Activated CD4-positive, alpha-beta T cell treated with anti-CD3 and anti-CD28 coated beads, Interleukin-2, amount 50 U/mL, for 16 hours (primary cell): ENCODE data around the gene MYBPH.
A peak's percentile ranks its signal among the peaks of the same experiment; 100 is the strongest.

Experiments
- DNase-seq: peaks from one replicate; pipeline ENCODE4 v3.0.0-alpha.2; 2020

The MYBPH gene

DNA sequence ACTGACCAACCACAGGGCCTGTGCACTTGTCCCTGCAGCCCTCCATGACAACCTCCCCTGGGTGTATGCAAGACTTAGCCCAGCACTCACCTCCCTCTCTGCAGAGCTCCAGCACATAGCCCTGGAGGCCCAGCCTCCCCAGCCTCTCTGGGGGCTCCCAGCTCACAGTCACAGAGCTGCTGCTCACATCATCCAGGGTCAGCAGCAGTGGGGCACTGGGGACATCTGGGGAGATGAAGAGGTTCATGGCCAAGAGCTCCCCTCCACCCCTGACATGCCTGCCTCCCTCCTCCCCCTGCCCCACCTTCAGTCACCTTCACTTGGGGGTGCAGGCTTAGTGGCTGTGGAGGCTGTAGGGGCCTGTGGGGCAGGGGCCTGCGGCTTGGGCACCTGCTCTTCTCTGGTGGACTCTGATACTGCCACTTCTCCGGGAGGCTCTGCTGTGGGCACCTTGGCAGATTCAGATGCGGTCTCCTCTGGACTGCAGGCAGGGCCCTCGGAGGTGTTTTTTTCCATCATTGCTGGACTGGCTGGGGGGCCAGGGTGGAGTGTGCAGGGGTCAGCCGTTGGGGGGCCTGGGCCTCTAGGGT, at the start of gene MYBPH:
MYBPH (minus strand) TSS at position 590 of the 590 bp plus-strand sequence; CDS start at position 519, 71 bp downstream.
- no peak for DNase-seq

DNA sequence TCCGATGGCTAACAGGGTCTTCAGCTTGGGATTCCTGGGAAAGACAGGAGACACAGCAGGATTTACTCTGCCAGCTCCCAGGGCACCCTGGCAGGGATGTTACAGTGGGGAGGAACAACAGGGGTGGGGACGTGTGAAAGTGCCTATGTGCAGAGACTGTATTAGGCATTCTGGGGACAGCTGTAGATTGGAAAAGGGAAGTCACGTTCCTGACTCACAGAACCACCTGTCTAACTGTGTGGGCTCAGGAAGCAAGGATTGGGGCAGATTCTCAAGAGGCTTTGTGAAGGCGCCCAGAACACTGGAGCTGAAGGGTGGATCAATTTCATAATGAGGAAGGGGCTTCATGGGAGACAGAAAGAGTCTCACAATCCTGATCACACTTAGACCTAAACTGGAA, 49.4 kb upstream of the MYBPH start:
- DNase-seq, result no peak

DNA sequence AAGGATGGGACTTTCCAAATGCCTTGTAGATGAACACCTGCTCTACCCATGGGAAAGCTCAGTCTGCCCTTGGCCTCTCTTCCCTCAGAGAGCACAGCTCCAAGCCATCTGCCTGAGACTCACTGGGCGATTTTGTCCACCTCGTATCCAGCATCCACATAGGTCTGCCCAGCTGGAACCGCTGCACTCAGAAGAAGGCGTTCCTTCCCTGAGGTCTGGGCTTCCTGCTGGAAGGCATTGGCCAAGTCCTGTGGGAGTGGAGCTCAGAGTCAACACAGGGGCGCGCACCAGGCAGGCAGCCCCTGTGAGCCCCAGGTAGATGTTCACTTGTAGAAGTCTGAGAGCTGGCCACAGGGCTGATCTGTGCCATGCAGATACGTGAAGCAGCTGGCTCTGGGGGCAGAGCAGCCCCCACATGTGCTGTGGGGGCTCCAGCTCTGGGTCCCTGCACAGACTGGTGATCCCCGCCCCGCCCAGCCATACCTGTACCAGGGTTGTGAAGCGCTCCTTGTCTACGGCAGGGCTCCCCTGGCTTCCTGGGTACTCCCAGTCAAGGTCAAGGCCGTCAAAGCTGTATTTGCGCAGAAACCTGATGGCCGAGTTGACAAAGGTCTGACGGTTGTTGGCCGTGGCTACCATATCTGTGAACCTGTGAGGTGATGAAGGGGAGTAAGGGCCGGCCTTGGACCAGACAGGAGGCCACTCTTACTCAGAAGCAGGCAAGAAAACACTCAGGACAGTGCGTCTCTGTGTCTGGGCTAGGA, 47.6 kb upstream of the MYBPH start:
- no peak for DNase-seq

DNA sequence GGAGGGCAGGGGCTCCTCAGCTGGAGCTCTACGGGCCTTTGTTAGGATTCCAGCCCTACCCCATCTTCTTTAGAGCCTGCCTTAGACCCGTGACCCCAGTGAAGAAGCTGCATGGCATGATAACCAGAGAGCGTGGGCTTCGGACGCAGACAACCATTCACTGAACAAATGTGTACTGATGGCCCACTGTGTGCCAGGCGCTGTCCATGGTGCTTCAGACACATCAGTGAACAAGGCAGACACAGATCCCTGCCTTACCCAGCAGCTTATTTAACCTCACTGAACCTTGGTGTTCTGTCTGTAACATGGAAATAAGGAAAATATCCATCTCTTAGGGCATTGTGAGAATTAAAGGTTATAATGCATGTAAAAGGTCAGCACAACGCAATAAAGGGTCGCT, 44.3 kb upstream of the MYBPH start:
- no peak for DNase-seq

DNA sequence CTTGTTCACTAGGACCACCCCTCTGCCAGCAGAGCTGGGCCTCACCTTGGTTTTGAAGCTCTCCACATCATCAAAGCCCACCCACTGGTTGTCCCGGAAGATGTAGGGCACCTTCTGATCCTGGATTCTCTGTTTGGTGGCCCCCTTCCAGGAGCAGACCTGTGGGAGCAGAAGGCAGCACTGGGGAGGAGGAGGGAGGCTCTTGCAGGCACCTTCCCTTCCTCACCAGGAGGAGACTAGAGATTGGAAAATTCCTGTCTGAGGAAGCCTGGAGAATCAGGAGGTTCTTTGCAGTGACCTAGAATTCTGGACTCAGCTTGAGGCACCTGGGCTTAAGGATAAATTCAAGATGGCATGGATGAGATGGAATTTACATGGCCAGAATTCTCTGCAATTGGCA, 43.5 kb upstream of the MYBPH start:
- no peak for DNase-seq

DNA sequence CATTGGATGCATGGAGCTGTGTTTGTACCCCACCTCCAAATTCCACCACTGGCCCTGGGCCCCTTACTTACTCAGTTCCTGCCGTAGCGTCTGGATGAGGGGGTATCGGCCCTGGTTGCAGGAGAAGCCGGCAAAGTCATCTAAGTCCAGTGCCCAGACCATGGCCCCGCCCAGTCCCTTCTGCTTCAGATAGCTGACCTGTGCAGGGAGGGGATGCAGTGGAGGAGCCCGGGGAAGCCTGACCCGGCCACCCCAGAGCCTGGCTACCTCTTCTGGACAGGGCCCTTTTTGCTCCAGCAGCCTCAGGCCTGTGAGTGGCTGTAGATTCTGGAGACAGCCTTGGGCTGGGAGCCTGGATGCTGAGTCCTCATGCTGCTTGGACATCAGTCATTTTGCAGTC, 42.0 kb upstream of the MYBPH start:
- DNase-seq, result no peak

DNA sequence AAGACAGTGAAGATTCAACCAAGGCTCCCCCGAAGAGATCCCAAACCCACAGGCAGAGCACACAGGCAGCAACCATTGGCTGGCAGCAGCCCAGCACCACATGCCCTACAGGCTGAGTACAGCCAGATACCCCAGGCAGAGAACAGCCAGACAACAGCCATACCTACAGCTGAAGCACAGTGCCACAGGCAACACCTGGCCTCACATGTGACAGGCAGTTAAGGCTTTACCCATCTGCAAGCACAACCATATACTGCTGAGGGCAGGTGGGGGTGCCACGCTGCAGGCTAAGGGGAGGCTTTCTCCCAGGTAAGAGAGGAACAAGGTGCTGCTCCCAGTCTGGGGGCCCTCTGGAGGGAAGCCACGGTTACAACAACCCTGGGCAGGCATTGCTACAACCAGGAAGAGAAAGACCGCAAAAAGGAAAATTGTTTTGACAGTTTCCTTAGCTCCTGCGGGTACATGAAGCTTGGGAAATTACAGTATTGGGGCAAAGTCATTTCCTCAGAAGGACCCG, 41.6 kb upstream of the MYBPH start:
- no peak for DNase-seq

DNA sequence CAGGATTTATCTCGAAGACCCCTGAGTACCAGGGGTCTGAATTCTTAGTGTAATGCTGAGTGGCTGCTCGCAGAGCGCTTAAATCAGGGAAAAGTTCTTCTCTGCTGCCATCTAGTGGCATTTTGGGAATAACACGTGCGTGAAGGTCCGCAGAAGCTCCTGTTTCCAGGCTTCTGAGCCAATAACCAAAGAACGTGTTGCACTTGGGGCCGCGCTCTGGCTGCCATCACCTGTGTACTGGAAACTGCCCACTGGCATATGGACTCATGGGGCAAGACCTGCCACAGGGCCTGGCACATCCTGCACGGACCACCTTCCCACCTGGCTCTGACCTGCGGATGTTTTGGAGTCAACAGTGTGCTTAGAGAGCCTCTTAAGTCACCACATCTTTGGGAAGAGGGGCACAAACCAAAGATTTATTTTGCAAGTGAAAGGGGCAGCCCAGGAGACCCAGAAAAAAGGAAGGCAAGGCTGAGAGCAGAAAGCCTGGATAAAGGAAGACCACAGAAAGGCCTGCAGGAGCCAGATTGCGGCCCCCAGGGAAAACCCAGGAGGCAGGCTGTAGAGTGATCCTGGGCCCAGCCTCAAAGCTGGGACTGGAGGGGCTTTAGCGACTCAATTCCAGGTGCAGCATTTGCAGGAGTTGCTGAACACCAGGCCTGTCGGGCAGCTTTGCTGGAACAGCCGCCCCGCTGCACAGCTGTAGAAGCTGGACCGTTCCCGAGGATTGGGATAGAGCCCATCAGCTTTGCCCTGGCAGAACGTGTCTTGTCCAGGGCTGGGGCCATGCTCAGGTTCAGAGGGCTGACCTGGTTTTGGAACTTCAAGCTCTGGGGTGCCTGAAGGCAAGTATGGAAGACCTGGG, 40.9 kb upstream of the MYBPH start:
- peak; percentile 61 for DNase-seq

DNA sequence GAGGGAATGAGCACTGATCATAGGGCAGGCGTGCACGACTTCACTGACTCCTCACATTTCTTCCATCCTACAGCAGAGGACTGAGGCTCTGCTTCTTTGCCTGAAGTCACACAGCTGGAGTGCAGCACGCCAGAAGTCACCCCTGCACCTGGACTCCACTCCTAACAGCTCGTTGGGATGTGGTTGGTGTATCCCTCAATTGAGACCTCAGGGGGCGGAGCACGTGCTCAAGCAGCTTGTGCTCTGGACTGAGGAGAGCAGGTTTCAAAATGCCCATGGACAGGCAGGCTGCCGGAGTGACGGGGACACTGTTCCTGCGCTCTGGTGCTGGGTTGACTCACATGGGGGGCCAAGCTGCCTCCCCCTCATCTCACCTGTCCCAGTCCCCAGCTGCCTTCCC, 39.9 kb upstream of the MYBPH start:
- no peak for DNase-seq

- no peak for DNase-seq
Measured at GRCh38 chr1:203214871-203215270, 39.2 kb upstream of the MYBPH start.

- DNase-seq, result no peak
Measured at GRCh38 chr1:203213126-203213525, 37.5 kb upstream of the MYBPH start.

DNA sequence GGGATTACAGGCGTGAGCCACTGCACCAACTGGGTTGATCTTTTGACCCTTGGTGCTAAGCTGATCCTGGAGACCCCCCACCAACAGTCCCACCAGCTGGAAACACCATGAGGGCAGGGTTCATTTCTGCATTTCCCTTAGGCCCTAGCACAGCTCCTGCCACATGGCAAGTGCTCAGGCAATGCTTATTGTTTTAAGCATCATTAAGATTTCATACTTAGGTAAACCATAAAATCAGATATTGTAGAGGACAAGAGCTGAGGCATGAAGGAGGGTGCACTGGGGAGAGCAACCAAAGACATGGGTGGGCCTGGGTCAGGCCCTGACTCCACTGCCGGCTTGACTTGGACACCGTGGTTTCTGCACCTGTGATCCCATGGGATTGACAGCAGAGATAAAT, 36.2 kb upstream of the MYBPH start:
- DNase-seq, result no peak

GRCh38 chr1:203210988-203211387, 35.4 kb upstream of the MYBPH start:
- DNase-seq, result no peak

GRCh38 chr1:203210350-203210749, 34.7 kb upstream of the MYBPH start:
- no peak for DNase-seq

- no peak for DNase-seq
Measured at GRCh38 chr1:203208181-203208580, 32.6 kb upstream of the MYBPH start.

GRCh38 chr1:203207751-203208150, 32.1 kb upstream of the MYBPH start:
- DNase-seq, result no peak

- DNase-seq, result no peak
Measured at GRCh38 chr1:203206129-203206687, 30.6 kb upstream of the MYBPH start.

DNA sequence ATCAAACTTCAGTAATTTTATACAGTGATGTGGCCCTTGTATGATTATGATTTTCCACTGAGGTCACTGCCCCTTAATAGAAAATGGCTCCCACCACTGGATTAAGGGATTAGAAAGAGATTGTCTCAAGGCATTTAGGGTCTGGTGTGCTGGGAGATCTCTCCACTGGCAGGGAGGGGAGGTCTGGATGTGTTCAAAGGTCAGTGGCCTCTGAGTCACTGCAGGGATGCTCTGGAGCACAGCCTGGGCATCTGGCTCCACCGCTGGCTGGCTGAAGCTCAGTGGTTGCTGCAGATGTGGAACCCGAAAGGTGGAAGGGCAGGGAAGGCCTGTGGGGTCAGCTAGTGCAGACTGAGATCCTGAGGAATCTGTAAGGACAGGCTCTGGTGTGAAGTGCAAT, 29.1 kb upstream of the MYBPH start:
- DNase-seq, result no peak

GRCh38 chr1:203202431-203203245, 27.0 kb upstream of the MYBPH start:
- DNase-seq, result no peak

GRCh38 chr1:203201516-203202205, 26.0 kb upstream of the MYBPH start:
- DNase-seq, result no peak

- DNase-seq, result no peak
Measured at GRCh38 chr1:203200916-203201315, 25.3 kb upstream of the MYBPH start.
